Activated T-helper 2 cell treated with anti-CD3 and anti-CD28 coated beads, Interferon-gamma antibody, Interleukin-2, Interleukin-4, amounts not matched to agents 10 μg/mL and 5 μg/mL and 100 μg/mL, durations not matched to agents 14 hours and 24 hours and 36 hours (primary cell): ENCODE measurements around the gene OLFM3. TPM values are rescaled to one million over a fixed set of nuclear protein-coding genes. Genes with fewer than 3 reads are reported as not detected.

Experiments used
- DNase-seq: peaks from one replicate; pipeline ENCODE4 v3.0.0; 2021; ENCODE audit warnings: low spot score
- H3K27ac Mint-ChIP-seq: one replicate; pipeline ENCODE4 v1.8.0; 2021; ENCODE audit warnings: mixed read lengths
- H3K27me3 Mint-ChIP-seq: one replicate; pipeline ENCODE4 v1.8.0; 2021; ENCODE audit warnings: low read depth, mixed read lengths
- H3K36me3 Mint-ChIP-seq: one replicate; pipeline ENCODE4 v1.8.0; 2021; ENCODE audit warnings: low read depth, mixed read lengths
- H3K4me1 Mint-ChIP-seq: one replicate; pipeline ENCODE4 v1.8.0; 2021; ENCODE audit warnings: low read depth, mixed read lengths
- H3K4me3 Mint-ChIP-seq: one replicate; pipeline ENCODE4 v1.8.0; 2021; ENCODE audit warnings: low read depth, mild to moderate bottlenecking, moderate library complexity, mixed read lengths
- H3K9me3 Mint-ChIP-seq: one replicate; pipeline ENCODE4 v1.8.0; 2021; ENCODE audit warnings: mixed read lengths
- intact Hi-C: fragments of 100-400 bp; cut with micrococcal nuclease; formaldehyde crosslinking; loops from one replicate; pipeline ENCODE4 v1.15.1; 2023
- total RNA-seq: library from RNA; stranded (reverse); gene quantifications from 2 replicates; pipeline ENCODE4 v1.2.3, GENCODE V29; 2022

The OLFM3 gene
- total RNA-seq, 1 donor from 2014 or later: not detected

GRCh38 chr1:101928829-101929228 lies 67.9 kb downstream of the OLFM3 start:
- H3K27ac Mint-ChIP-seq: no peak overlapping the region
- intact Hi-C loops: no loop called here
- H3K4me1 Mint-ChIP-seq: no peaks in the 10 kb centered on the region
- no peaks in the 10 kb centered on the region for H3K9me3 Mint-ChIP-seq
- H3K4me3 Mint-ChIP-seq: no peak overlapping the region
- no peaks in the 10 kb centered on the region for H3K27me3 Mint-ChIP-seq
- no peak for DNase-seq
- H3K36me3 Mint-ChIP-seq: no peaks in the 10 kb centered on the region

- intact Hi-C loops: no loop called here
- no peaks in the 10 kb centered on the region for H3K36me3 Mint-ChIP-seq
- H3K4me3 Mint-ChIP-seq: no peak overlapping the region
- no peaks in the 10 kb centered on the region for H3K27me3 Mint-ChIP-seq
- no peaks in the 10 kb centered on the region for H3K9me3 Mint-ChIP-seq
- no peak overlapping the region for H3K27ac Mint-ChIP-seq
- H3K4me1 Mint-ChIP-seq: no peaks in the 10 kb centered on the region
- DNase-seq: no peak
Observed at GRCh38 chr1:101924700-101925099, 72.0 kb downstream of the OLFM3 start.

- no peaks in the 10 kb centered on the region for H3K27me3 Mint-ChIP-seq
- no peaks in the 10 kb centered on the region for H3K36me3 Mint-ChIP-seq
- H3K4me3 Mint-ChIP-seq: no peak overlapping the region
- no peak overlapping the region for H3K27ac Mint-ChIP-seq
- DNase-seq: no peak
- H3K4me1 Mint-ChIP-seq: no peaks in the 10 kb centered on the region
- intact Hi-C loops: no loop called here
- no peaks in the 10 kb centered on the region for H3K9me3 Mint-ChIP-seq
Observed at GRCh38 chr1:101920577-101920976, 76.1 kb downstream of the OLFM3 start.

DNA sequence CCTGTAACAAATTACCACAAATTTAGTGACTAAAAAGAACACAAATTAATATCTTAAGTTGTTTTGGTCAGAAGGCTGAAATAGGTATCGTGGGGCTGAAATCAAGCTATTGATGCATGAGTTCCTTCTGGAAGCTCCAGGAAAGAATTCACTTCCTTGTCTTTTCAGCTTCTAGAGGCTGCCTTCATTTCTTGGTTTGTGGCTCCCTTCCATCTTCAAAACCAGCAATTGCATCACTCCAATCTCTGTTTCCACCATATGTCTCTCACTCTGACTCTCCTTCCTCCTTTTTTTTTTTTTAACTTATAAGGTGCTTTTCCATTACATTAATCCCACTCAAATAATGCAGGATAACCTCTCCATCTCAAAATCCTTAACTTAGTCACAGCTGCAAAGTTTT lies 78.4 kb downstream of the OLFM3 start:
- H3K4me1 Mint-ChIP-seq: no peaks in the 10 kb centered on the region
- no peaks in the 10 kb centered on the region for H3K27me3 Mint-ChIP-seq
- no peak overlapping the region for H3K4me3 Mint-ChIP-seq
- H3K9me3 Mint-ChIP-seq: no peaks in the 10 kb centered on the region
- no peak overlapping the region for H3K27ac Mint-ChIP-seq
- no peaks in the 10 kb centered on the region for H3K36me3 Mint-ChIP-seq
- intact Hi-C loops: no loop called here
- DNase-seq: no peak

DNA sequence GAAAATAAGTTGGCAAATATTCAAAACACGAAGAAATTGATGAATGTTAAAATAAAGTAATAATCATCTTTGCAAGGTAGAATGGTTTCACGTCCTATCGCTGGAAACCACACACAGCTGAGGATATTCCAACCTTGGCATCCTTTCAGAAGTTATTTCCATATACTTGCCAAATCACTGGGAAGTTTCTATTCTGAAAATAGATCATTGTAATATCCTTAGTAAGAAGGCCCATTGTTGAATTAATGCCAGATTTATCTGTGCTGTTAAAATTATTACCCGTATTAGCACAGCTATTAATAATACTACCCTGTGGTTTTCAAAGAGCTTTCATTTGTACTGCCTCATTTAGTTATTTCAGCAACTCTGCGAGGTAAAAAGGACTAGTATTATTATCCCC lies 81.1 kb downstream of the OLFM3 start:
- no peaks in the 10 kb centered on the region for H3K9me3 Mint-ChIP-seq
- no peaks in the 10 kb centered on the region for H3K36me3 Mint-ChIP-seq
- no peak overlapping the region for H3K4me3 Mint-ChIP-seq
- H3K4me1 Mint-ChIP-seq: no peaks in the 10 kb centered on the region
- intact Hi-C loops: no loop called here
- no peaks in the 10 kb centered on the region for H3K27me3 Mint-ChIP-seq
- no peak for DNase-seq
- H3K27ac Mint-ChIP-seq: no peak overlapping the region

DNA sequence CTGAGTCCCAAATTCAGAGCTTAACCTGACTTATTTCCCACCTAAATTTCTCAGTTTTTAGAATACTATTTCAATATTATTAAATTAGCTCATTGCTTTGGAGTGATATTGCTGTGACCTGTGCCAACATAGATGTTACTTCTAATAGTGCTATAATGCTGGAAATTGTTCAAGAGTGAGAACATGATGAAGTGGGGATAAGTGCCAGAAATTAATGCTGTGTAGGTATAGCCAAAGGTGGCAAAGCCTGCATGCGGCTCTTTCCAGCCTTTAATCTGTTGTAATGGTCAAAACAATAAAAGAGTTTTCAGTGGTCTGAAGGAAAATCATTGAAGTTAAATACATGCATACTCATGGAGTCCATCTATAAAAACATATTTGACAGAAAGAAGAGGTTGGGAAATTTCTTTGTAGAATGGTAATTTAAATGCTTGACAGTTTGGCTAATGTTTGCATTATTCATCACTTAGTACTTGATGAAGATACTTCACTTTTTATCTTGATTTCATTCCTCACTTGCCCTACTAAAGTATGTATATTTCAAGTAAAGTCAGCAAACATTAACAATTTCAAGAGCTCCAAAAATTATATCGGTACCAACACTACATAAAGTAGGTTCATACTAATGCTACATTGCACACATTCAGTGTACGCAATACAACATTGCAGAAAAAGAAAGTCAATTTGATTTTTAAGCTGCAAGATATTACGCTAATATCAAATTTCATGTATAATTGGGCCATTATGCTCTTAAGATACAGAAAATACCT lies 82.1 kb downstream of the OLFM3 start:
- Mint-ChIP-seq H3K9me3 (no peaks in the 10 kb centered on the region), H3K4me1 (no peaks in the 10 kb centered on the region), H3K4me3 (no peak overlapping the region), H3K27ac (no peak overlapping the region), H3K27me3 (no peaks in the 10 kb centered on the region), H3K36me3 (no peaks in the 10 kb centered on the region)
- intact Hi-C loops: no loop called here
- no peak for DNase-seq

GRCh38 chr1:101911894-101912293 lies 84.8 kb downstream of the OLFM3 start:
- H3K9me3 Mint-ChIP-seq: no peaks in the 10 kb centered on the region
- H3K27me3 Mint-ChIP-seq: no peaks in the 10 kb centered on the region
- H3K27ac Mint-ChIP-seq: no peak overlapping the region
- intact Hi-C loops: no loop called here
- H3K4me3 Mint-ChIP-seq: no peak overlapping the region
- no peaks in the 10 kb centered on the region for H3K4me1 Mint-ChIP-seq
- no peaks in the 10 kb centered on the region for H3K36me3 Mint-ChIP-seq
- no peak for DNase-seq

DNA sequence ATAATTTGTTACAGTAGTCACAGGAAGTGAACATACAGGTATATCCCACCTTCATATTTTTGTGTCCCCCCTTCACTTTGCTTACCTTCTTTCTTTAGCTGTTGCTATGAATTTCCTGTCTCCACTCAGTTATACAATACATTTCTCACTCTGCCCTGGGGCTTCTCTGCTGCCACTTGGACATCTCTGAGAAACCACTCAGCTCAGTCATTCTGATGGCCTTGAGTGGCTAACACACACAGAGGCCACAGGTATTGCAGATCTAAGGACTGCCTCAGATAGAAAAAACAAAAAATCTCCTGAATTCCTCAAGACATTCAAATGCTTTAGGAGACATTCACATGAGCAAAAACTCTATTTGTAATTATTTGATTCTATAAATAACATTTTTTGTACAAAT lies 87.7 kb downstream of the OLFM3 start:
- intact Hi-C loops: no loop called here
- no peaks in the 10 kb centered on the region for H3K9me3 Mint-ChIP-seq
- no peaks in the 10 kb centered on the region for H3K4me1 Mint-ChIP-seq
- H3K4me3 Mint-ChIP-seq: no peak overlapping the region
- no peak overlapping the region for H3K27ac Mint-ChIP-seq
- no peaks in the 10 kb centered on the region for H3K27me3 Mint-ChIP-seq
- no peaks in the 10 kb centered on the region for H3K36me3 Mint-ChIP-seq
- DNase-seq: no peak

DNA sequence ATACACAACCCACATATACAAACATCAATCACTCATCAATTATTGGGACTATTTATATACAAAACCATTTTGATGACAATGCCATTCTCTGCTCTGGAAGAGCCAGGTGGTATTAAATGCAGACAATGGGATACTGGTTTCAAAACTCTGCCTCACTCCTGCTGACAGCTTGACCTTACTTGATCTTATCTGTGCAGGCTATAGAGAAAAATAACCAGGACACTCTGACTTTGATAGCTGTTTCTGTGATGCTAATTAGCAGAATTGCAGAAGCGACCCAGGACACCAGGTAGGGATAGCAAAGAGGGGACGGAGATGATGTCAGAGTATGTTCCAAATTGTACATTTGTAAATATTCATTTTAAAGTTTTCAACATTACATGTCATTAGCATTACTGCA lies 89.5 kb downstream of the OLFM3 start:
- Mint-ChIP-seq H3K4me3 (no peak overlapping the region), H3K9me3 (no peaks in the 10 kb centered on the region), H3K36me3 (no peaks in the 10 kb centered on the region), H3K27me3 (no peaks in the 10 kb centered on the region), H3K27ac (no peak overlapping the region), H3K4me1 (no peaks in the 10 kb centered on the region)
- no peak for DNase-seq
- intact Hi-C loops: no loop called here

DNA sequence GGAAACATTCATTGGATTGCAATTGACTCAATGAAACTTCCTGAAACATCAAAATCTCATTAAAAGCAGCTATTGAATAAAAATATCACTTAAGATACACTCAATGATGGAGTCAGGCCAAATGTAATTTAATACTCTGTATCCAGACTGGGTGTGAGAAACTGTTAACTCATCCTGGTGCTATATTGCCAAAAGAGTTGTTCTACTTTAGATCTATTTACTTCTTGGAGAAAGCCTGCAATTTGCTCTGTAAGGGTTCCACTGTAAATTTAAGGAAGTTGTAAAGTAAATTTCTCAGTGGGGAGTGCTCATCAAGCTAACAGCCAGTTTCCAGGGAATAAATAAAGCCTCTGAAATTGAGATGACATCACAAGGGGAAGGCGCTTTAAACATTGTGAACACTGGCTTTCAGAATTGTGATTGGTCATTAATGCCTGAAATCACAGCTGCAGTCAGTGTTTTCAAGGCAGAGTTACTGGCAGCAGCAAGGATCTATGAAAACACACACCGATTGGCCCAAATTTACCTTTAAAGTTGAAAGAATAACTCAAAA lies 91.4 kb downstream of the OLFM3 start:
- Mint-ChIP-seq H3K9me3 (no peaks in the 10 kb centered on the region), H3K27me3 (no peaks in the 10 kb centered on the region), H3K27ac (no peak overlapping the region), H3K4me3 (no peak overlapping the region), H3K4me1 (no peaks in the 10 kb centered on the region), H3K36me3 (no peaks in the 10 kb centered on the region)
- no peak for DNase-seq
- intact Hi-C loops: no loop called here

DNA sequence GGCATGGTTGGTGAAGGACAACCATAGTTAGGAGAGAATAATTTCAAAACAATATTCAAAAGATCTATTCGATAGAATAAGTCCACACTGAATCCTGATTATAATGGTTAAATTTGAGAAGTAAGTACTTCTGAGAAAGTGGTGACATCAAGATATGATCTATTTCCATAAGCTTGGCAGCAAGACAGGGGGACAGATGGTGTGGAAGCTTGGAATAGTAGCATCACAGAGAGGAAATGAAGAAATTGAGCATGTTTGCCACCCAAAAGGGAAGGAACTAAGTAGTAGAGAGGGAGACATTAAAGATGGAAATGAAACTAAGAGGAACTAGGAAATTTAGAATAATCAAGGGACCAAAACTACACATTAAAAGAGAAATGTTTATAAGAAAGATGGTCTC lies 94.5 kb downstream of the OLFM3 start:
- H3K4me1 Mint-ChIP-seq: no peaks in the 10 kb centered on the region
- H3K36me3 Mint-ChIP-seq: no peaks in the 10 kb centered on the region
- H3K4me3 Mint-ChIP-seq: no peak overlapping the region
- no peaks in the 10 kb centered on the region for H3K9me3 Mint-ChIP-seq
- H3K27me3 Mint-ChIP-seq: no peaks in the 10 kb centered on the region
- H3K27ac Mint-ChIP-seq: no peak overlapping the region
- DNase-seq: no peak
- intact Hi-C loops: no loop called here

GRCh38 chr1:101898137-101898536 lies 98.6 kb downstream of the OLFM3 start:
- Mint-ChIP-seq H3K36me3 (no peaks in the 10 kb centered on the region), H3K4me3 (no peak overlapping the region), H3K27me3 (no peaks in the 10 kb centered on the region), H3K27ac (no peak overlapping the region), H3K4me1 (no peaks in the 10 kb centered on the region), H3K9me3 (no peaks in the 10 kb centered on the region)
- intact Hi-C loops: no loop called here
- DNase-seq: no peak

- no peak for DNase-seq
- H3K4me1 Mint-ChIP-seq: no peaks in the 10 kb centered on the region
Observed at GRCh38 chr1:101884621-101885020, 112.1 kb downstream of the OLFM3 start.

More at GRCh38 chr1:101884621-101885020, 112.1 kb downstream of the OLFM3 start:
- Mint-ChIP-seq H3K36me3 (no peaks in the 10 kb centered on the region), H3K4me3 (no peak overlapping the region), H3K9me3 (no peaks in the 10 kb centered on the region), H3K27me3 (no peaks in the 10 kb centered on the region), H3K27ac (no peak overlapping the region)
- intact Hi-C loops: no loop called here
